HG02798 (cell line): Measurements from ENCODE around the gene WDCP.
"Not testable (repeated sequence)": the region's sequence is repeated elsewhere in the genome, so short reads cannot be mapped to it uniquely, and the experiment has no call there.

Source experiments
- ATAC-seq: cut with Tn5 transposase; IDR thresholded peaks from one replicate; pipeline ENCODE4 v1.9.1; 2021; ENCODE audit warnings: mild to moderate bottlenecking; ENCODE audit not compliant: unreplicated experiment, poor library complexity

Gene WDCP

DNA sequence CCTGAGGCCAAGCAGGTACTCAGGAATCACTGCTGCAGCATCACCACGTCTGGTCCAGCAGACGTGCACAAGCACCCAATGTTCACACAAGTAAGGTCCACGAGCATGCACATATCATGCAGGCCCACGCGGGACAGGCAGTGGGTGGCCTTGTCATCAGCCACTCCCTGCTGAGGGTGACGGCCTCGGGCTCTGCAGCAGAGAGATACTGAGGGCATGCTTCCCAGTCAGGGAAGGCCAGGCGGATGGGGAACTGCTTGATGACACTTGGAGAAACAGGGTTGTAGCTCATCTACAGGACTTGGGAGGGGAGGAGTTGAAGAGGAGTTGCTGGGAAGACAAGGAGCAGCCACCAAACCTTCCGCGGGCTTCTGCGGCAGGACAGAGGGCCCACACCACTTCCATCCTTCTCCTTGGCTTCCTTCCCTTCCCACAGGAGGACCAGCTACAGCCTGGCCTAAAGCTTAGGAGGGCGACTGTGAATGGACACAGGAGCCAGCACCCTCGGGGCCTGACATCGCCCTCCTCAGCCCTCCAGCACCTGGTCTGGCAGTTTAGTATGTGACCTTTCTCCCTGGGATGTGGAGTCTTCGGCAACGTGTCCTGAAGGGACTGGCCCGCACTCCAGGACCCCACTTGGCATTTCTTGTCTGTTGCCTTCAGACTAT lies 22.1 kb downstream of the WDCP start:
- ATAC-seq: no peak

GRCh38 chr2:24024018-24024417 lies 23.2 kb downstream of the WDCP start:
- no peak for ATAC-seq

DNA sequence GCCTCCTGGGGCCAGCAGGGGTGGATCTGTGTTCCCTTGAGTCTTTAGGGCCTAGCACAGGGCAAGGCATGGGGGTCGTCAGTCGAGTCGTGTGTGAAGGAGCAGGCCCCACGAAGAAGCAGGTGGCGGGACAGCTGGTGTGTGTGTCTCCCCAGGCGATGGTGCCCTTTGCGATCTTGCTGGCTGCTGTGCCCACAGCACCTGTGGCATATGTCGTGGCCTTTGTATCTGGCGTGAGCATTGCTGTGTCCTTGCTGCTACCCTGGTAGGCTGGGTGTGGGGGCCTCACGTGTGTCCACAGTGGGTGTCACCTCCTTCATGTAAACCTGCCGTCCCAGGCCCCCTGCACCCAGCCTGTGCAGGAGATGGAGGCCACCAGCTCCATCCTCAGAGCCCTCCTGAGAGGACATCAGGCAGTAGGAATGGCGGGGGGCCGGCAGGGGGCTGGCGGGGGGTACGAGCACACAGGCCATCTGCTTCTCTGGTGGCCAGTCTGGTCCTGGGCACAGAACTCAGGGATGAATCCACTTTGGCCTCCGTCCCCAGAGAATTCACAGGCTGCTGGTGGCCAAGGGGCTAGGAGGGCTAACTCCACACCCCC lies 24.1 kb downstream of the WDCP start:
- ATAC-seq: no peak

DNA sequence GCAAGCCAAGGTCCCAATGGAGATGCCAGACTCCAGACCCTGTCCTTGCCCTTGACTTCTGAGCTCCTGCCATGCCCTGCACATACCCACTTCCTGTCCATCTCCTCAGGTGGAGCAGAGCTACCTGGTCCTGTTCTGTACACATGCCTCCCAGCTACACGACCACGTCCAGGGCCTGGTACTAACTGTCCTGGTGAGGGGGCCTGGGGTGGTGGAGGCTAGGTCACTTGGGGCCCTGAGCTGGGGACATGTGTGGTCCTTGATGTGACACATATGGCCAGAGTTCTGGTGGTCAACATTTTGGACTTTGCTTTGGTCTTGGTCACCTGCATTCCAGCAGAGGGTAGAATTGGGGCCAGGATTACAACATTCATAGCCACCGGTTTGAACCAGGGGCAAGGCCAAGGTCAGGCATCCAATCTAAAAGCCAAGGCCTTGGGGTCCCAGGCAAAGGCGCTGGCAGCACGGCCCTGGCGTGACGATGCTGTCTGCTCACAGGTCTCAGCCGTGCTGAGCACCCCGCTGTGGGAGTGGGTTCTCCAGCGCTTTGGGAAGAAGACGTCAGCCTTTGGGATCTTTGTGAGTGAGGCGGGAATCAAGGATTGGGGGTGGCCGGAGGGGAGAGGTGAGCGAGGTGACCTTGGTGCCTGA lies 24.7 kb downstream of the WDCP start:
- ATAC-seq: no peak

DNA sequence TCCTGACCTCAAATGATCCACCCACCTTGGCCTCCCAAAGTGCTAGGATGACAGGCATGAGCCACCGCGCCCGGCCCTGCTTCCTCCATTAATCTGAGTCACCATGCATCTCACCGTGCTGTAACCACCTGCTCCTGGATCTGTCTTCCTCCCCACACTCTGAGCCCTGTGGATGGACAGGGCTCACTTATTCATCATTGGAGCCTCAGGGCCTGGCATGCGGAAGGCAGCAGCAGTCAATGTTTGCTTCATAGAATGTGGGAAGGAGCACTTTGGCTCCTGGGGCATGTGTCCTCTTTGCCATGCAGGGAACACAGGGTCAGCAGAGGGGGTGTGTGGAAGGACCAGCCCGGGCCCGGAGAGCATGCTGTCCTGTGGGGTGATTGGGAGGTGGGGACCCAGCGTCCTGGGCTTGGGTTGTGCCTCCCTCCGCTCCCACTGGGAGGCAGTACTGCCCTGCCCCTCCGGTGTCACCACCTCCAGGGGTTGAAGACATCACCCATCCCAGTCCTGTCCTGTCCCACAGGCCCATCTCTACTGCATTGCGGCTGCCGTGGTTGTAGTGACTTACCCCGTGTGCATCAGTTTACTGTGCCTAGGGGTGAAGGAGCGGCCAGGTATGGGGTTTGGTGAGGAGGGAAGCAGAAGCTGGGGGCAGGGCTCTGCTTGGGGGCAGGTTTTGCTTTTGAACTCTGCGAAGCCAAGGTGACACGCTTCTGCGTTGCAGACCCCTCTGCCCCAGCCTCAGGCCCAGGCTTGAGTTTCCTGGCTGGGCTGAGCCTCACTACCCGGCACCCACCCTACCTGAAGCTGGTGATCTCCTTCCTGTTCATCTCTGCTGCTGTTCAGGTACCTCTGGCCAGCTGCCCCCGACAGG lies 25.8 kb downstream of the WDCP start:
- no peak for ATAC-seq

DNA sequence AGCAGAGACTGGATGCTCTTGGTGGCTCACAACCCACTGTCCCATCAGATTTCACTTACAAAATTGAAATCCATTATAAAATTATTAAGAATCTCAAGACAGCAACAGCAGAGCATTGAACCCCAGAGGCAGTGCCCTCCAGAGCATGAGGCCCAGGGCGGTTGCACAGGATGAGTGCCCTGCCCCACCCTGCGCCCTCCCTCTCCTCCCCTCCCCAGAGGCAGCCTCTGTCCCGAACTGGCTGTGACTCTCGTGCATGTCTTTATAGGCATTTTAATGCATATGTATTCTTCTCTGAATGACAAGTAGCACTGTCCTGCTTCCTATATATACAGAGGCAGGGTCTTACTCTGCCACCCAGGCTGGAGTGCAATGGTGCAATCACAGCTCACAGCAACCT lies 26.9 kb downstream of the WDCP start:
- ATAC-seq: no peak

DNA sequence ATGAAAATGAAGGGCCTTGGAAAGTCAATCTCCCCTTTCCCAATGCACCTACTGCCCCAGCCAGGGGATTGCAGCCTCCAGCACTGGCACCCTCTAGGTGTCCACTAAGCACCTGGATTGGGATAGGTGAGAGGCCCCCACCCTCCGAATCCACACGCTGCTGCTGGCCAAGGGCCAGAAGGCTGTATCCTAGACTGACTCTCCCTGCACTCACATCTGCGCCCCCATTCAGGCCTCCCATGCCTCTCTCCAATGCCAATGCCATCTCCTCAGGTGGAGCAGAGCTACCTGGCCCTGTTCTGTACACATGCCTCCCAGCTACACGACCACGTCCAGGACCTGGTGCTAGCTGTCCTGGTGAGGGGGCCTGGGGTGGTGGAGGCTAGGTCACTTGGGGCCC lies 27.5 kb downstream of the WDCP start:
- ATAC-seq: no peak

GRCh38 chr2:24018241-24018640 lies 28.9 kb downstream of the WDCP start:
- ATAC-seq: no peak

- no peak for ATAC-seq
Measured at GRCh38 chr2:24017711-24018110, 29.5 kb downstream of the WDCP start.

DNA sequence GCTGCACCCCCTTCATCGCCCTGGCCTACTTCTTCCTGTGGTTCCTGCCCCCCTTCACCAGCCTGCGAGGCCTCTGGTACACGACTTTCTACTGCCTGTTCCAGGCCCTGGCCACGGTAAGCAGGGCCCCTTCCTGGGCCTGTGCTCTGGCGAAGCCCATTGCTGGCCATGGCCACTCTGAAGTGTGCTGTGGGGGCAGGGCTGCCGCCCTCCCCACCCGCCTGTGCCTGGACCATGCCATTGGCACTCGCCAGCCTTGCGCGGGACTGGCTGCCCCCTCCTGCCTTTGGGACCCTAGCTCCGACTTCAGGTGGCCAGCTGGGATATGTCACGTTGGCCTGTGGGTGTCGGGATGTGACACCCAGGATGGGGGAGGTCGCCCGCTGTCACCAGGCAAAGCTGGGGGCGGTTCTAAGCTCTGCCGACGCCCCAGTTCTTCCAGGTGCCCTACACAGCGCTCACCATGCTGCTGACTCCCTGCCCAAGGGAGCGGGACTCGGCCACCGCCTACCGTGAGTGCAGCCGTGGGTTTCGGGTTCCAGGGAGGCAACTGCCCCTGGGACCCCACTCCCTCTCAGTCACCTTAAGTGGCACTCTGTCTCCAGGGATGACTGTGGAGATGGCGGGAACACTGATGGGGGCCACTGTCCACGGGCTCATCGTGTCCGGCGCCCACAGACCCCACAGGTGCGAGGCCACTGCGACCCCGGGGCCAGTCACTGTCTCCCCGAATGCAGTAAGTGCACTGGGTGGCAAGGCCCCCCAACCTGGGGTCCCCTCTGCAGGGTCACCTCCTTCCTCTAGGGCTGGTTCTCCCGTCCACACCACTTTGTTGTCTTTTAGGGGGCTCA lies 30.1 kb downstream of the WDCP start:
- ATAC-seq: no peak

DNA sequence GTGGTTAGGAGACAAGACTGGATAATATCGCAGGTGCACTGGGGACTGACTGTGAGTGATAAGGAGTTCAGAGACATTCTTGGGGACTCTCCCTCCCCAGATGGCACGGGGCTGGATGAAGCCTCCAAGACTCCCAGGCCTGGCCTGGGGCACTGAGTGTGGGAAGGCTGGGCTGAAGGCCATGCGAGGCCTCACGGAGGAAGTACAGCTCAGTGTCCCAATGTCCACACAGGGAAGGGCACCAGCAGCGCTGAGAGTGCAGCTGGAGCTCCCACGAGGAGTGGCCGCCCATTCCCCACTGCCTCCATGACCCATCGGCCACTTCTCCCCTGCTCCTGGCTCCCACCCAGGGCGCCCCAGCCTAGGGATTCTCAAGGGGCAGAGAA lies 30.8 kb downstream of the WDCP start:
- ATAC-seq: no peak

- no peak for ATAC-seq
Measured at GRCh38 chr2:24015562-24016375, 31.4 kb downstream of the WDCP start.

- not testable (repeated sequence) for ATAC-seq
Measured at GRCh38 chr2:24014902-24015301, 32.3 kb downstream of the WDCP start.

- ATAC-seq: no peak
Measured at GRCh38 chr2:24012521-24013188, 34.5 kb downstream of the WDCP start.

DNA sequence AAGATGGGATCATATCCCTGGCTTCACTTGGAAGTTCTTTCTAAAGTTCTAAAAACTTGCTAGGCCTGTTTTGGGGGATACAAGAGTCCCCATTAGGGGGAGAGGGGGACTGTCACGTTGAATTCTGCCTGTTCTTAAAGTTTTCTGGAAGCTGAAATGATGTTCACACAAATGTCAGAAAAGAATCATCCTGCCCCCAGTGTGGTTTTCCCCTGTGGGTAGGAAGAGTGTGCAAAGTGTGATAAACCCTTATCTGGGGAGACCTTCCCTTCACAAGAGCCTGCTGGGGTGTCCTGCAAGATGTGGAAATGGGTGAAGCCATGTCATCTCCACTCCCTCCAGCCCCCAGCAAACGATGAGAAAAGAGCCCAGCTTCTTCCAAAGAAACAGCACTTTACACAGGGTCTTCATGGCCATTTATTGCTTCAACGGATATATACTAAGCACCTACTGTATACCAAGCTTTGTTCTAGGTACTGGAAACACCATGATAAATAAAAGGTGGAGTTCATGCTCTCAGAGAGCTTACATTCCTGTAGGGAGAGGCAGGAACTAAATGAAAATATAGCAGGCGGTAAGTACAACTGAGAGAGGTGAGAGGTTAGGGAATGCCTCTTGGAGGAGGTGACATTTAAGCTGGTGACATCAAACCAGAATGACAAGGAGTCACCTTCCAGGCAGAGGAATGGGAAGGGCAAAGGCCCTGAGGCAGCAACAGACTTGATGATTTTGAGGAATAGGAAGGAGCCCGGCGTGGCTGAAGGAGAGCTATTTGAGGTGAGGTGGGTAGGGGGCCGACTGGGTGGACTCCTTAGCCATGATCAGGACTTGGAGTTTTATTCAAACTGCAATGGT lies 35.7 kb downstream of the WDCP start:
- no peak for ATAC-seq

DNA sequence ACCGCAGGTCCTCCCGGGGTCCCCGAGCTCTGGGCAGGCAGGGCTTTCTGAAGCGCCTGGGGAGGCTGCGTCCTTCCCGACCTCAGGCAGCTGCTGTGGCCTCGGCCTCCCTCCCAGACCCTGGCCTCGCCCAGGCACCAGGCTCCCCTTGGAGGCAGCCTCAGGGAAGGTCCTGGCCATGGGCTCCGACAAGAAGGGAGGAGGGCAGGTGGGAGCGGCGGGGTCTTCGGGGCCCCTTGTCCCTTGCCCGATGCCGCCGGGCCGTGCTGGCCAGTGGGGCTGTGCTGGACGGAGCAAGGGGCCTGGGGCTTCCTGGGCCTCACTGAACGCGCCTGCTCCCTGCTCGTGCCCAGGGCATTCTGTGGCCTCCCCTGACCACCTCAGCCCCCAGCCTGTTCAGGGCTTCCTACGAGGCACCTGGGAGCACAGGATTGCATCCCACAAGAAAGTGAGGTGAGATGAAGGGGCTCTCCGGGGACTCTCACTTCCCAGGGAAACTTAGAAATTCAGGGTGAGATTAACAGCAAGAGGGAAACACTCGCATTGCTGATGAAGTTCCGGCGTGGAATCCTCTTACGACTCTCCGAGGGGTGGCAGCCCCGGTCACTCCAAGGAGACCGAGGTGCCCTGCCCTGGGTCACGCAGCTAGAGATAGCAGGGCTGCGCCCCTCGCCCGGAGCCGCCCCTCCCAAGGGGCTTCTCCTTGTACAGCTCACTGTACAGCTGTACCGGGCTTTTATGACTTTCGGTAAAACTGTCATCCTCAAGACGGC lies 36.5 kb downstream of the WDCP start:
- ATAC-seq: no peak
